K562 (cell line): ENCODE measurements around the gene CTNNA3. TPM values are rescaled to one million over a fixed set of nuclear protein-coding genes. Genes with fewer than 3 reads are reported as not detected.

Experiments
- ATAC-seq: fragments of 200-7000 bp; cut with Tn5 transposase; 3 replicates; pipeline ENCODE4 v1.9.1; 2020; ENCODE audit warnings: moderate library complexity
- BruUV-seq: library from RNA; stranded (reverse); fragments of 400-500 nt; replicated peaks from 2 replicates; lab custom pipeline; 2021; lab: Mats Ljungman, UMichigan
- CTCF ChIA-PET: fragments of 300-600 bp; formaldehyde crosslinking; extraction: SDS; loops from one replicate; lab custom pipeline; 2021; ENCODE audit warnings: low intra/inter-chr PET ratio; lab: Yijun Ruan, JAX
- POLR2A ChIA-PET: fragments of 300-600, 350-650 bp; sonication (Branson Sonifier 250); formaldehyde crosslinking; extraction: SDS; loops from one replicate; lab custom pipeline; 2021; ENCODE audit warnings: antibody characterized with exemption, inconsistent platforms; lab: Yijun Ruan, JAX
- DNase-seq, 4 experiments: peaks; one replicate each; pipeline versions ENCODE4 v3.0.0 to v3.0.0-alpha.2; 2011 to 2018; ENCODE audit warnings: low spot score in 3 of 4, mixed read lengths in 3 of 4; ENCODE audit errors: extremely low read depth in 1 of 4
- FAIRE-seq: peaks from 2 replicates; lab custom pipeline; 2011; peaks lifted over from hg19 to GRCh38; lab: Jason Lieb, UNC
- H2AFZ ChIP-seq: 2 replicates; pipeline ENCODE4 v1.6.0; 2011; ENCODE audit warnings: low read depth, low read length, control low read depth, inconsistent platforms
- H3K27ac ChIP-seq: fragments of 200-600 bp; 3 replicates; pipeline ENCODE4 v1.8.0; 2011; ENCODE audit warnings: low read depth, mild to moderate bottlenecking, control low read depth, inconsistent platforms, low read length, moderate library complexity, mixed read lengths; ENCODE audit errors: extremely low read depth
- H3K27me3 ChIP-seq, 2 experiments: fragments of 300-600 bp in 1 of 2; 2 replicates in 1 of 2; 3 replicates in 1 of 2; pipeline versions ENCODE4 v1.6.0 to v1.8.0; 2011; ENCODE audit warnings: inconsistent platforms in 2 of 2, low read length in 2 of 2, mild to moderate bottlenecking in 1 of 2, mixed read lengths in 1 of 2, moderate library complexity in 1 of 2; ENCODE audit not compliant: control insufficient read depth in 2 of 2, insufficient read depth in 2 of 2
- H3K36me3 ChIP-seq: fragments of 300-600 bp; 3 replicates; pipeline ENCODE4 v1.8.0; 2011; ENCODE audit warnings: mild to moderate bottlenecking, low read length, inconsistent platforms; ENCODE audit not compliant: control insufficient read depth, insufficient read depth
- H3K4me1 ChIP-seq, 2 experiments: fragments of 200-600 bp in 1 of 2; replicated peaks in 1 of 2; 2 replicates in 1 of 2; 3 replicates in 1 of 2; pipeline versions ENCODE4 v1.5.1 to v1.8.0; 2011; ENCODE audit warnings: inconsistent platforms in 2 of 2, low read length in 2 of 2, mild to moderate bottlenecking in 1 of 2, mixed read lengths in 1 of 2, moderate library complexity in 1 of 2; ENCODE audit not compliant: control insufficient read depth in 2 of 2, insufficient read depth in 2 of 2
- H3K4me2 ChIP-seq: 2 replicates; pipeline ENCODE4 v1.6.1; 2011; ENCODE audit warnings: low read length, control low read depth, inconsistent platforms, mixed read lengths; ENCODE audit not compliant: insufficient read depth
- H3K4me3 ChIP-seq: fragments of 200-600 bp; sonication (generic), shearing (Covaris generic); 2 replicates; pipeline ENCODE4 v1.5.1; 2016; ENCODE audit warnings: control low read depth, inconsistent platforms
- H3K79me2 ChIP-seq: fragments of 200-600 bp; 3 replicates; pipeline ENCODE4 v1.8.0; 2011; ENCODE audit warnings: low read length, inconsistent platforms; ENCODE audit not compliant: control insufficient read depth, insufficient read depth
- H3K9ac ChIP-seq, 2 experiments: 2 replicates each; pipeline versions ENCODE4 v1.6.0 to v1.6.1; 2011; ENCODE audit warnings: low read depth in 2 of 2, low read length in 2 of 2, control low read depth in 1 of 2, inconsistent platforms in 1 of 2, mild to moderate bottlenecking in 1 of 2, mixed read lengths in 1 of 2; ENCODE audit not compliant: insufficient read depth in 1 of 2
- H3K9me1 ChIP-seq: one replicate; pipeline ENCODE4 v1.6.0; 2011; ENCODE audit warnings: inconsistent platforms, mild to moderate bottlenecking, low read length, moderate library complexity; ENCODE audit not compliant: control insufficient read depth, insufficient read depth
- H3K9me3 ChIP-seq: replicated peaks from 2 replicates; pipeline ENCODE4 v1.5.1; 2011; ENCODE audit warnings: low read depth, low read length, inconsistent platforms; ENCODE audit not compliant: control insufficient read depth, insufficient read depth
- H4K20me1 ChIP-seq: replicated peaks from 2 replicates; pipeline ENCODE4 v1.6.1; 2011; ENCODE audit warnings: low read length, inconsistent platforms, mixed read lengths; ENCODE audit not compliant: control insufficient read depth, insufficient read depth
- BDP1 ChIP-seq: IDR thresholded peaks from 3 replicates; pipeline ENCODE4 v1.6.1; 2011; ENCODE audit not compliant: insufficient read length, insufficient read depth
- SAP30 ChIP-seq: fragments of 200-600 bp; sonication (generic); IDR thresholded peaks from 2 replicates; pipeline ENCODE4 v1.6.1; 2012; ENCODE audit warnings: borderline replicate concordance, low read depth, mild to moderate bottlenecking, moderate library complexity, low read length, control low read depth, inconsistent platforms; ENCODE audit not compliant: insufficient read depth, poor library complexity, severe bottlenecking
- SIN3B ChIP-seq: fragments of 450-650 bp; IDR thresholded peaks from 2 replicates; pipeline ENCODE4 v1.6.1; 2017; ENCODE audit warnings: low read depth, mild to moderate bottlenecking, moderate library complexity
- ZNF121 ChIP-seq: sonication (generic); formaldehyde crosslinking; conservative IDR thresholded peaks from 2 replicates; pipeline ENCODE4 v1.8.0; 2022; ENCODE audit warnings: missing genetic modification reagents
- WGBS: fragments of 100-300 bp; shearing (Covaris generic); methylation state at CpG from one replicate; pipeline ENCODE4 v1.1.6; 2016; ENCODE audit warnings: low coverage, mixed read lengths; ENCODE audit not compliant: insufficient coverage; ENCODE audit errors: missing lambda C conversion rate; 5-methylcytosine and 5-hydroxymethylcytosine counted together
- in situ Hi-C: fragments of 300-500 bp; cut with MboI; formaldehyde crosslinking; loops from 4 replicates; pipeline ENCODE4 v1.15.0; 2018; ENCODE audit warnings: inconsistent platforms, mixed read lengths
- intact Hi-C: fragments of 100-400 bp; cut with micrococcal nuclease; formaldehyde crosslinking; loops from 2 replicates; pipeline ENCODE4 v1.14.2; 2022
- polyA plus RNA-seq, 8 experiments: library from polyadenylated mRNA; depleted of rRNA in 4 of 8; stranded (reverse) in 5 of 8; unstranded in 3 of 8; fragments of >200 nt; fragmentation: Nextera tagmentation in 2 of 8; fragmentation: Illumina TruSeq in 1 of 8; extraction: Ambion mirVana in 2 of 8; extraction: Trizol in 1 of 8; gene quantifications; 2 replicates each; pipeline versions ENCODE4 v1.2.1 to v1.2.3, GENCODE V29; 2011 to 2014; ENCODE audit warnings: inconsistent platforms in 1 of 8, missing spikeins in 1 of 8
- total RNA-seq, 7 experiments: library from RNA; depleted of rRNA in 6 of 7; stranded (reverse); fragments of >200 nt in 6 of 7; fragmentation: Illumina TruSeq in 2 of 7; extraction: Trizol in 2 of 7; gene quantifications; 2 replicates each; pipeline versions ENCODE4 v1.2.1 to v1.2.3, GENCODE V29; 2011 to 2021; ENCODE audit warnings: low replicate concordance in 1 of 7
- TF ChIP-seq, protein P1 (sequence below): fragments of 250-450 bp; sonication (Bioruptor Pico); IDR thresholded peaks from 2 replicates; pipeline ENCODE4 v1.8.0; 2022; ENCODE audit warnings: inconsistent platforms

Gene CTNNA3
- total and polyA plus RNA-seq, 9 of the 15 experiments (the other 6 are each of a cell fraction or from before 2014, with no cell fraction given), result 0.04 TPM; not detected in 8

DNA sequence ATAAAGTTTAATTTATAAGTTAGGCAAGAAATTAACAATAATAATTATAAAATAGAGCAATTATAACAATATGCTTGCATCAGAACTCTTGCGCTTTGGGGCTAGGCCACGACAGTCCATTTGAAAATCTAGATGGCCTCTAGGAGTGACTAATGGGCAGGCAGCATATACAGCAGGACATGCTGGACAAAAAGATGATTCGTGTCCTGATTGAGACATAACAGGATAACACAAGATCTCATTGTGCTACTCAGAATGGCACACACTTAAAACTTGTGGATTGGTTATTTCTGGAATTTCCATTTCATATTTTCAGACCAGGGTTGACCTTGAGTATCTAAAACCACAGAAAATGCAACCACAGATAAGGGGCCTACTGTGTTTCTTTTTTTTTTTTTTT is 27.5 kb downstream of the CTNNA3 start:
- FAIRE-seq (no peak), ATAC-seq (0 out of 3 replicates have a peak, but pooled peaks have one; percentile 33), DNase-seq (no peak)
- CTCF ChIA-PET, result interaction anchor here (3.6 kb wide), 1 partner anchor 112 kb away, joined by 49 read pairs; no protein-coding TSS in a partner anchor
- H3K9me3 ChIP-seq, result no peaks in the 10 kb centered on the region
- no peaks in the 10 kb centered on the region for H3K36me3 ChIP-seq
- in situ Hi-C loops (loop anchor here (10.0 kb wide), 1 partner anchor 106 kb away; no protein-coding TSS in a partner anchor), intact Hi-C loops (no loop called here)
- H3K27me3 ChIP-seq, result no peaks in the 10 kb centered on the region
- H3K9ac ChIP-seq, result no peak overlapping the region
- no peaks in the 10 kb centered on the region for H3K79me2 ChIP-seq
- no peak overlapping the region for H3K27ac ChIP-seq
- no peaks in the 10 kb centered on the region for H4K20me1 ChIP-seq
- no peak overlapping the region for H3K4me3 ChIP-seq
- no peaks in the 10 kb centered on the region for H3K4me1 ChIP-seq
- POLR2A ChIA-PET, result no interaction called here
- no TSS peak for BruUV-seq
- WGBS, result 0% methylated on average over 3 of the region's 3 CpGs
- no peak overlapping the region for H3K4me2 ChIP-seq
- TF ChIP-seq ZNF121 (CRISPR knock-in tag) (no peak), SAP30 (no peak), SIN3B (no peak), BDP1 (no peak)
- TF ChIP-seq, protein P1, sequence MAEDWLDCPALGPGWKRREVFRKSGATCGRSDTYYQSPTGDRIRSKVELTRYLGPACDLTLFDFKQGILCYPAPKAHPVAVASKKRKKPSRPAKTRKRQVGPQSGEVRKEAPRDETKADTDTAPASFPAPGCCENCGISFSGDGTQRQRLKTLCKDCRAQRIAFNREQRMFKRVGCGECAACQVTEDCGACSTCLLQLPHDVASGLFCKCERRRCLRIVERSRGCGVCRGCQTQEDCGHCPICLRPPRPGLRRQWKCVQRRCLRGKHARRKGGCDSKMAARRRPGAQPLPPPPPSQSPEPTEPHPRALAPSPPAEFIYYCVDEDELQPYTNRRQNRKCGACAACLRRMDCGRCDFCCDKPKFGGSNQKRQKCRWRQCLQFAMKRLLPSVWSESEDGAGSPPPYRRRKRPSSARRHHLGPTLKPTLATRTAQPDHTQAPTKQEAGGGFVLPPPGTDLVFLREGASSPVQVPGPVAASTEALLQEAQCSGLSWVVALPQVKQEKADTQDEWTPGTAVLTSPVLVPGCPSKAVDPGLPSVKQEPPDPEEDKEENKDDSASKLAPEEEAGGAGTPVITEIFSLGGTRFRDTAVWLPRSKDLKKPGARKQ, result no peak
- TF ChIP-seq, all 486 proteins: peak for 0
- H2AFZ ChIP-seq, result no peak overlapping the region
- H3K9me1 ChIP-seq, result no peaks in the 10 kb centered on the region
